Keratinocyte (primary cell): ENCODE results near the gene ZNF564. TPM values are rescaled to one million over a fixed set of nuclear protein-coding genes. Genes with fewer than 3 reads are reported as not detected.

Source experiments
- DNase-seq: peaks from one replicate; pipeline ENCODE4 v3.0.0-alpha.2; 2011; ENCODE audit warnings: low read depth, missing footprints, low spot score
- FAIRE-seq: peaks from 2 replicates; lab custom pipeline; 2011; peaks lifted over from hg19 to GRCh38; lab: Jason Lieb, UNC
- H2AFZ ChIP-seq: 2 replicates; pipeline ENCODE4 v1.6.0; 2012; ENCODE audit warnings: low read length, control low read depth, inconsistent platforms; ENCODE audit not compliant: control insufficient read depth
- H3K27ac ChIP-seq: 2 replicates; pipeline ENCODE4 v1.5.1; 2011; ENCODE audit warnings: low read length; ENCODE audit not compliant: control insufficient read depth, insufficient read depth
- H3K27me3 ChIP-seq: 3 replicates; pipeline ENCODE4 v1.6.0; 2011; ENCODE audit warnings: low read length; ENCODE audit not compliant: control insufficient read depth, insufficient read depth; ENCODE audit errors: extremely low read depth
- H3K36me3 ChIP-seq, 2 experiments: 2 replicates in 1 of 2; 3 replicates in 1 of 2; pipeline ENCODE4 v1.5.1; 2011; ENCODE audit warnings: low read length in 2 of 2, mild to moderate bottlenecking in 1 of 2; ENCODE audit not compliant: control insufficient read depth in 2 of 2, insufficient read depth in 2 of 2; ENCODE audit errors: extremely low read depth in 1 of 2
- H3K4me1 ChIP-seq: 3 replicates; pipeline ENCODE4 v1.5.1; 2011; ENCODE audit warnings: low read length; ENCODE audit not compliant: control insufficient read depth, insufficient read depth; ENCODE audit errors: extremely low read depth
- H3K4me2 ChIP-seq: 3 replicates; pipeline ENCODE4 v1.6.0; 2011; ENCODE audit warnings: low read depth, low read length; ENCODE audit not compliant: control insufficient read depth, insufficient read depth; ENCODE audit errors: extremely low read depth
- H3K4me3 ChIP-seq, 3 experiments: fragments of 200-600 bp in 1 of 3; sonication (generic) in 1 of 3; 2 replicates in 2 of 3; 3 replicates in 1 of 3; pipeline ENCODE4 v1.5.1; 2011 to 2016; ENCODE audit warnings: low read length in 3 of 3, mild to moderate bottlenecking in 3 of 3, control low read depth in 2 of 3, inconsistent platforms in 1 of 3, low read depth in 1 of 3, mixed read lengths in 1 of 3, mixed run types in 1 of 3, moderate library complexity in 1 of 3; ENCODE audit not compliant: control insufficient read depth in 2 of 3, insufficient read depth in 2 of 3; ENCODE audit errors: extremely low read depth in 1 of 3
- H3K79me2 ChIP-seq: 2 replicates; pipeline ENCODE4 v1.6.0; 2012; ENCODE audit warnings: low read length; ENCODE audit not compliant: control insufficient read depth, insufficient read depth
- H3K9ac ChIP-seq: 3 replicates; pipeline ENCODE4 v1.6.0; 2011; ENCODE audit warnings: low read length; ENCODE audit not compliant: control insufficient read depth, insufficient read depth; ENCODE audit errors: extremely low read depth
- H3K9me1 ChIP-seq: 3 replicates; pipeline ENCODE4 v1.6.0; 2011; ENCODE audit warnings: low read length; ENCODE audit not compliant: control insufficient read depth, insufficient read depth; ENCODE audit errors: extremely low read depth
- H3K9me3 ChIP-seq: 2 replicates; pipeline ENCODE4 v1.5.1; 2012; ENCODE audit warnings: low read depth, low read length; ENCODE audit not compliant: control insufficient read depth
- H4K20me1 ChIP-seq: 3 replicates; pipeline ENCODE4 v1.6.0; 2011; ENCODE audit warnings: low read length; ENCODE audit not compliant: control insufficient read depth, insufficient read depth; ENCODE audit errors: extremely low read depth
- CTCF ChIP-seq, 3 experiments: IDR thresholded peaks in 1 of 3; conservative IDR thresholded peaks in 1 of 3; optimal IDR thresholded peaks in 1 of 3; 2 replicates in 2 of 3; 3 replicates in 1 of 3; pipeline versions ENCODE3 to v1.5.1; 2011; ENCODE audit warnings: low read length in 3 of 3, mild to moderate bottlenecking in 3 of 3, moderate library complexity in 2 of 3, control low read depth in 1 of 3, inconsistent platforms in 1 of 3; ENCODE audit not compliant: insufficient read depth in 2 of 3; ENCODE audit errors: extremely low read depth in 1 of 3
- EZH2 ChIP-seq: IDR thresholded peaks from one replicate; pipeline ENCODE4 v1.6.1; 2012; ENCODE audit warnings: inconsistent platforms, mild to moderate bottlenecking, low read length, moderate library complexity
- dilution Hi-C: fragments of 300-500 bp; cut with MboI; formaldehyde crosslinking; loops from one replicate; pipeline ENCODE4 v1.7.0; 2020; ENCODE audit warnings: low sequenced_read_pairs; ENCODE audit not compliant: extremely low pct_ligation_motif_present
- polyA plus RNA-seq, 5 experiments: library from polyadenylated mRNA; depleted of rRNA in 3 of 5; stranded (reverse) in 3 of 5; stranded (forward) in 1 of 5; unstranded in 1 of 5; fragments of >200 nt; gene quantifications; 1 replicate in 1 of 5; 2 replicates in 3 of 5; 3 replicates in 1 of 5; pipeline versions ENCODE4 v1.2.1 to v1.2.3, GENCODE V29; 2011 to 2012; ENCODE audit warnings: missing spikeins in 2 of 5, low read depth in 1 of 5, low replicate concordance in 1 of 5

ZNF564 gene
- polyA plus RNA-seq, 1 donor (not counting 4 experiments of a cell fraction or from before 2014, with no cell fraction given) = 3.5 TPM

- peak overlapping the region; percentile 76 for H3K9ac ChIP-seq
- peak; percentile 23 for FAIRE-seq
- no peaks in the 10 kb centered on the region for H3K36me3 ChIP-seq
- no peak overlapping the region for H3K27ac ChIP-seq
- dilution Hi-C loops = no loop called here
- no peaks in the 10 kb centered on the region for H3K27me3 ChIP-seq
- peak overlapping the region; percentile 89 for H3K4me2 ChIP-seq
- H3K4me1 ChIP-seq = peaks cover 6% of the 10 kb centered on the region
- H3K4me3 ChIP-seq = peak overlapping the region; percentile 77 to 91 (median 88)
- no peak for TF ChIP-seq EZH2
- TF ChIP-seq CTCF (optimal IDR thresholded peaks at IDR 0.05 in 1 of 3, IDR thresholded peaks at IDR 0.05 in 1 of 3, conservative IDR thresholded peaks at IDR 0.05 in 1 of 3; ENCODE audit: extremely low read depth in 1 of 3, insufficient read depth in 2 of 3, low read length in 3 of 3) = no peak
- peak overlapping the region; percentile 97 for H2AFZ ChIP-seq
- H4K20me1 ChIP-seq = no peaks in the 10 kb centered on the region
- no peaks in the 10 kb centered on the region for H3K9me1 ChIP-seq
- H3K9me3 ChIP-seq = no peaks in the 10 kb centered on the region
- peaks cover 5% of the 10 kb centered on the region for H3K79me2 ChIP-seq
- no peak for DNase-seq
Observed at GRCh38 chr19:12484011-12484370, 67.3 kb downstream of the ZNF564 start.

GRCh38 chr19:12482509-12482886 is 68.8 kb downstream of the ZNF564 start:
- Histone ChIP-seq H3K9ac (no peak overlapping the region), H3K27me3 (no peaks in the 10 kb centered on the region), H3K9me3 (no peaks in the 10 kb centered on the region), H3K9me1 (no peaks in the 10 kb centered on the region), H3K4me1 (peaks cover 6% of the 10 kb centered on the region), H3K79me2 (peaks cover 5% of the 10 kb centered on the region), H4K20me1 (no peaks in the 10 kb centered on the region), H2AFZ (no peak overlapping the region), H3K36me3 (no peaks in the 10 kb centered on the region), H3K27ac (no peak overlapping the region), H3K4me2 (no peak overlapping the region), H3K4me3 (no peak overlapping the region)
- DNase-seq (no peak), FAIRE-seq (no peak)
- dilution Hi-C loops = no loop called here
- no peak for TF ChIP-seq CTCF (optimal IDR thresholded peaks at IDR 0.05 in 1 of 3, IDR thresholded peaks at IDR 0.05 in 1 of 3, conservative IDR thresholded peaks at IDR 0.05 in 1 of 3; ENCODE audit: extremely low read depth in 1 of 3, insufficient read depth in 2 of 3, low read length in 3 of 3)
- TF ChIP-seq EZH2 = no peak
